ENCODE results near the gene CCDC198. TPM values are rescaled to one million over a fixed set of nuclear protein-coding genes. Genes with fewer than 3 reads are reported as not detected.

The CCDC198 gene, protein sequence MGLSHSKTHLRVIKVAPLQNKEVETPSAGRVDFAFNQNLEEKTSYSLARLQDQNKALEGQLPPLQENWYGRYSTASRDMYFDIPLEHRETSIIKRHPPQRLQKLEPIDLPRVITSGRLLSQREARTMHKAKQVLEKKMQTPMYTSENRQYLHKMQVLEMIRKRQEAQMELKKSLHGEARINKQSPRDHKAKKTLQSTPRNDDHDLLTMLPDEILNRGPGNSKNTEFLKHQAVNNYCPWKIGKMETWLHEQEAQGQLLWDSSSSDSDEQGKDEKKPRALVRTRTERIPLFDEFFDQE
- polyA plus RNA-seq (ENCODE audit: insufficient read depth in 1 of 5, insufficient read length in 5 of 5, low replicate concordance in 1 of 5) = 10 to 100 TPM; 32.6 to 78.3 (median 48.7) TPM
- long read RNA-seq, donor 1, partial matches to known transcripts = 7 of 8 reads
- long read RNA-seq, donor 1, other reads (novel, unspliced or antisense) = 0 of 8 reads
- long read RNA-seq, donor 2, partial matches to known transcripts = 0 of 1 reads
- long read RNA-seq, donor 2, other reads (novel, unspliced or antisense) = 0 of 1 reads
- long read RNA-seq, donor 3 = 0 reads
- long read RNA-seq, donor 4, partial matches to known transcripts = 8 of 8 reads
- long read RNA-seq, donor 4, other reads (novel, unspliced or antisense) = 0 of 8 reads
- long read RNA-seq, donor 5 = 0 reads
- long read RNA-seq, donor 6, partial matches to known transcripts = 0 of 3 reads
- long read RNA-seq, donor 6, other reads (novel, unspliced or antisense) = 0 of 3 reads
- long read RNA-seq, donor 7, partial matches to known transcripts = 0 of 1 reads
- long read RNA-seq, donor 7, other reads (novel, unspliced or antisense) = 0 of 1 reads
- long read RNA-seq, donor 8 = 0 reads

DNA sequence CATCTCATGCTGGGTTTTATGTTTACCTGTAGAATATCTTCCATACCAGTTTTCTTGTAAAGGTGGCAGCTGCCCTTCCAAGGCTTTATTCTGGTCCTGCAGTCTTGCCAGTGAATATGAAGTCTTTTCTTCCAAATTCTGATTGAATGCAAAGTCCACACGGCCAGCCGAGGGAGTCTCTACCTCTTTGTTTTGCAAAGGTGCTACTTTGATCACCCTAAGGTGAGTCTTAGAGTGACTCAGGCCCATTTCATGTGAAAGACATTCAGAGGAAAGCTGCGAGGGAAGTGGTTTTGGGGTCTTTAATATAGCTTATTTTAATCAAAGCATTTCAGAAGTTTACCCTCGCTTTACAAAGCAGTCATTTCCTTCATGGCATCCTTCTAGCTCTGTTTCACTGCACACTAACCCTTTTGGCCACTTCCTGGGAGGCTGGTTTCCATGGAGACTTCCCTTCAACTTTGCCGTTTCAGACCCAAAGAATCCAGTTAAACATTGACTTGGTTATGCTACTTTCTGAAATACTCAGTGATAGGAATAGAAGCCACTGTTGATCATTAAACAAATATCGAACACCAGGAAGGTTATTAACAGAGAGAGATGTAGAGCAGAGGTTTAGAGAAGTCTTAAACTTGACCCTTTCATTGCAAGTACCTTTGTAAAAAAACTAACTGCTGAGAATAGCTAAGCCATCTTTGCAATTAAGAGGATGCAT, at the start of gene CCDC198:
CCDC198 (minus strand) TSS at position 391 of the 715 bp plus-strand sequence; CDS start at position 249, 142 bp downstream.
- DNase-seq = no peak

DNA sequence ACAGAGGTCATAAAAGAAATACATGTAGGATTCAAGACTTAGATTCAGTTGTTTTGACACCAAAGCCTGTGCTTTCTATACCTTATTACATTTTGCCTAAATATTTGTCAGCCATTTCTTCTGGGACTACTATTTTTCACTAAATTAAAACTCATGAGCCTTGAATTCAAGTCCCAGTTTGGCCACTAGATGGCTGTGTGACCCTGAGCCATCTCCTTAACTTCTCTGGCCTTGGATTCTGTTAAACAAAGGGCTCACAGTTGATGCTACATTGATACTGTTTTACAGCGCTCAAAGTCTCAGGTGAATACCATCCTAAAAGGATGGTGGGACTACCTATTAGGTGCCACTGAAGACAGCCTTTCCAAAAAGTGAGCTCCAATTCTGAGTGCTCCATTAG, 39.6 kb upstream of the CCDC198 start:
- DNase-seq = no peak

DNA sequence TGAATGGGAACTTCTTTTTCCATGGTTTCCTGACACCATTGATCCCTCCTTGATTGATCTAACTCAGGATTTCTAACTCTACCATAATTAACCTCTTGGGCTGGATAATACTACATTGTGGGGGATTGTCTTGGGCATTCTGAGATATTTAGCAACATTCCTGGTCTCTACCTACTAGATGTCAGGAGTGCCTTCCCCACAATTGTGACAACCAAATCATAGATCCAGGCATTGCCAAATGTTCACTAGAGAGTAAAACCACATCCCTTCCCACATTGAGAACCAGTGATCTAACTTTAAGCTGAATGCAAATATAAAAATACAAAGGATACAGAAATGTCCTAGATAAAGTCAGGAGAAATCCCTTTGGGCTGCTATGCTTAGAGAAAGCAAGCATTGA, 36.9 kb upstream of the CCDC198 start:
- DNase-seq = no peak

DNA sequence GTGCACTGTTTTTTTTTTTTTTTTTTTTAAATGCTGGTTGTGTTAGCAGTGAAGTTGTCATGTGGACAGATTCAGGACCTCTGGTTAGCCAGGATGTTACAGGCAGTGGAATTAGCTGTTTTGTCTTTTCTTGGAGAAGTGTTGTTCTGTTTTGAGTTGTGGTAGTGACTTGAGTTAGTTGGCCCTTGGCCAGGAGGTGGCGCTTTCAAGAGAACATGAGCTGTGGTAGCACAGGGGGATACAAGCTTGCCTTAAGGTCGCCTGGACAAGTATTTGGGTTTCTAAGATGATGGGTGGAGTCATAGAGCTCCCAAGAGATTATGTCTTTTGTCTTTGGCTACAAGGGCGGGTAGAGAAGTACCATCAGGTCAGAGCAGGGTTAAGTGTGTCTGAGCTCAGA, 33.3 kb upstream of the CCDC198 start:
- DNase-seq = no peak

DNA sequence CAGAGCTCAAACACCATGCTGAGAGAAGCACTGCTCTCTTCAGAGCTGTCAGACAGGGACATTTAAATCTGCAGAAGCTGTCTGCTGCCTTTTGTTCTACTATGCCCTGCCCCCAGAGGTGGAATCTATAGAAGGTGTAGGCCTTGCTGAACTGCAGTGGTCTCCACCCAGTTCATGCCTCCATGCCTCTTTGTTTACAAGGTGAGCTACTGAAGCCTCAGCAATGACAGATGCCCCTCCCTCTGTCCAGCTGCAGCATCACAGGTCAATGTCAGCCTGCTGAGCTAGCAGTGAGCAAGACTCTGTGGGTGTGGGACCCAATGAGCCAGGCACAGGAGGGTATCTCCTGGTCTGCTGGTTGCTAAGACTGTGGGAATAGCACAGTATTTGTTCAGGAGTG, 25.4 kb upstream of the CCDC198 start:
- no peak for DNase-seq

DNA sequence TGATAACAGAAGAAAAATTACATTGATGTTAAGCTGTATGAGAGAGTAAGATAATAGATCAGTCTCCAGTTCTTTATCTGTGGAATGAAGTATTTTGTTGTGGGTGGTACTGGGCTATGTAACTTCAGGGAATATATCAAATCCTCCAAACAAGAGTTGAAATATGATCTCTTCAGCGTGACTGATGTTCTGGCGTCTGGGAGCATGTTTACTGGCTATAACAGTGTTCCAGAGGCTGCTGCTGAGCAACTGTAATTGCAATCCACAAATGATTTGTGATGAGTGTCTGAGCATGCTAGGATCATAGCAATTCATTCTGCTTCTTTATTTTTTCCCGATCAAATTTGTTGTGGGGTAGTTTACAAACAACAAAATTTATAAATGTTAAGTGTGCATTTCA, 18.6 kb upstream of the CCDC198 start:
- no peak for DNase-seq

DNA sequence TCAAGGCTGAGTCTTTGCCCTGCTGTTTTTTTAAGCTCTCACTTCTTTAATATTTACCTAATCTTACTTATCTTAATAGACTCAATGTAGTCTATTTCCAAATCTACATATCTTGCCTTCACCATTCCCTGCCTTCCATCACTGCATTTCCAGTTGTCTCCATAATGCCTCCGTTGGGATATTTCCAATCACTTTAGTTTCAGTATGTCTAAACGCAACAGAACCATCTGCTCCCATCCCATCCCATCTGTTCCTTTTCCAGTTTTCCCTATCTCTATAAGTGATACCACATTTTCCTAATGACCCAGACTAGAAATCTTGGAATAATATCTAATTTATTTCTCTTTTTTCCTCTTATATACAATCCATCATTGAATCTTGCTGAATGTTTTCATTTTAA, 15.1 kb upstream of the CCDC198 start:
- no peak for DNase-seq

DNA sequence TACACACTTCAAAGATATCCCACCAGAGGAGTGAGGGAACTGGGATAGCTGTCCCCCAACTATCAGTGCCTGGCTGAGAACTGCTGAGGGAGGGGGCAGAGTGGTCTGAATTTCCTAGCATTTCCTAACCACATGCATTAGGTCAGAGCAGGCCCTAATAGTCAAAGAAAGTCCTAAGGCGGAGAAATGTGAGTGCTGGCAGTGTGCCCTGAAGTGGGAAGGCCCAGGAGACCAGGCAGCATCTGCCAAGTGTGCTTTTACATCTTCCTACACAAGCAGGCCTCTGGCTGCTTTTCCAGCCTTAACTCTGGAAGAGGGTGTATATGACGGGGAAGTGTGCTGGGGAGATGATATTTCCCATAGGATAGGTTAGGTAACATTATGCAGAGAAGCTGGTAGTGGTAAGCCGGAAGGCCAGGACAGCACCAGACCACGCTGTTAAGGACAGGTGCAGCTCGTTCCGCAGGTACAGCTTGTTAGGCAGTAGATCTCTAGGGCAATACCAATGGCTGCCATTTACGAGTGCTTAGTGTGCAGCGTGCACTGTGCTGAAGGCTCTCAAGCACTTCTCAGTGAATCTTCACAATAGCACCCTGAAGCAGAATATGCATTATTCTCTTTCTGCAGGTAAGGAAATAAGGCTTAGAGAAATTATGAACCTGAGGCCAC, 9.1 kb upstream of the CCDC198 start:
- peak; percentile 31 to 33 for DNase-seq

DNA sequence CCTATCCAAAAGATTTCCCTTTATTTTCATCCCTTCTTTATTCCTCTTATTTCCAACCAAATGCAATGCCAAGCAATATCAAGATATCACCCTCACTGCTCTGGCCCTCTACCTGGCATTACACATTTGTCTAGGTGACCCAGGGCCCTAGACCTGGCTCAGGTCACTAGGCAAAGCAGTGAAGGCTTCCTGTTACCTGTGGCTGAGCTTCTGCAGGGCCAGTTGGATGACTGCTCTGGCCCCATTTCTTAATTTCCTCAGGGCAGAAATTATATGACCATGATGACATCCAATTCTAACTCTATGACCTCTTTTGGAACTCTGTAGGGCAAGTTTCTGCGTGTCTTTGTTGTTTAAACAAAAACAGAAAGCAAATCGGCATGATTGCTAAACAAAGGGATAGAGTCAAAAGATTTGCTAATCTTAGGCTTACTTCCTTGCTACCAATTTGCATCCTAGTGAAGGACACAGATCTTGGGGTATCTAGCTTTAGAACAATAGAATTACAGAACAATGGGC, 7.4 kb upstream of the CCDC198 start:
- no peak for DNase-seq

DNA sequence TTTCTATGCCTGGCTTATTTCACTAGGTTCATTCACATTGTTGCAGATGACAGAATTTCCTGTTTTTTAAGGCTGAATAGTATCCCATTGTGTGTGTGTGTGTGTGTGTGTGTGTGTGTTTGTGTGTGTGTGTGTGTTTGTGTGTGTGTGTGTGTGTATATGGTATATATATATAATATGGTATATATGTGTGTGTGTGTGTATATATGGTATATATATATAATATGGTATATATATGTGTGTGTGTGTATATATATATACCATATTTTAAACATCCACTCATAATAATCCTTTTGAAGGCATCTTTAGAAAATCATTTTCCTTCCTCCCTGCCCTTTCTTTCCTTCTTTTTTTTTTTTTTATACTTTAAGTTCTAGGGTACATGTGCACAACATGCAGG, 5.0 kb upstream of the CCDC198 start:
- no peak for DNase-seq

DNA sequence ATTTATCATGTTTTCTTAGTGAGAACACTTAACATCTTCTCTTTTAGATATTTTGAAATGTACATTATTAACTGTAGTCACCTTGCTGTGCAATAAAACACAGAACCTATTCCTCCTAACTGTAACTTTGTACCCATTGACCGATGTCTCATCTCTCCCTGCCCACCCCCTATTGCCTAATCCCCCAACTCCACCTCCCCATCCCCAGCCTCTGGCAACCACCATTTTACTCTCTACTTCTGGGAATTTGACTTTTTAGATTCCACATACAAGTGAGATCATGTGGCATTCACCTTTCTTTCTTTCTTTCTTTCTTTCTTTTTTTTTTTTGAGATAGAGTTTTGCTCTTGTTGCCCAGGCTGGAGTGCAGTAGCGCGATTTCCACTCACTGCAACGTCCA, 4.4 kb upstream of the CCDC198 start:
- DNase-seq = no peak

DNA sequence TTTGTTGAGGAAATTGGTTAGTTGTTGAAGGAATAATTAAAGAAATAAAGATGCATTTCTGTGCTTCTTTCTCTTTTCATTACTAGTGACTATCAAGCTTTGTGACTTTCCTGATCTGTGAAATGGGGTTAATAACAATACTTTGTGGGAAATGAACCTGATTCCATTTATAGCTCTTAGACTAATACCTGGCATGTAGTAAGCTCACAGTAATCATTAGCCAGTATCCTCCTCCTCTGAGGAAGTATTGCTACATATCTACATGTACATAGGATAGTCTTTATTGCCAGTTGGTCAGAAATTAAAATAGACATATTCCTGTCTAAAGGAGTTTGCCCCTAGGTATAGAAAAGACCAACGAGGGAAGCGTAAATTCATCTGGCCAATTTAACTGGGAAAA, 1.8 kb upstream of the CCDC198 start:
- DNase-seq = no peak

DNA sequence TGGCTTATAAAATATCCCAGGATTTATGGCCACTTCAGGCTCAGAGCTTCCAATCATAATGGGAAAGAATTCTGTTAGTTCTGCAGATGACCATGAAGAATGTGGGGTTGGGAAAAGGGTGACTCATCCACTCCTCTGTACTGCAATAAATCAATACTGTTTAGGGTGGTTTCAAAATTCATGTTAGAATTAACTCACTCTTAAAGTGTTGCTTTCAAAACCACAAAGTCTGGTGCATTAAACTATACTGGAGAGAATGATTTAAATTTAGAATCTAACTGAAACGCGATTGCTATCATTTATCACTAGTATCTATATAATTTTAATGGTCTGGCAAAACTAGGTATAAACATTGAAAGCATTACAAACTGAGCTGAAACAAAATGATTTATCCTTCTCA, 798 bp downstream of the CCDC198 start:
- no peak for DNase-seq

DNA sequence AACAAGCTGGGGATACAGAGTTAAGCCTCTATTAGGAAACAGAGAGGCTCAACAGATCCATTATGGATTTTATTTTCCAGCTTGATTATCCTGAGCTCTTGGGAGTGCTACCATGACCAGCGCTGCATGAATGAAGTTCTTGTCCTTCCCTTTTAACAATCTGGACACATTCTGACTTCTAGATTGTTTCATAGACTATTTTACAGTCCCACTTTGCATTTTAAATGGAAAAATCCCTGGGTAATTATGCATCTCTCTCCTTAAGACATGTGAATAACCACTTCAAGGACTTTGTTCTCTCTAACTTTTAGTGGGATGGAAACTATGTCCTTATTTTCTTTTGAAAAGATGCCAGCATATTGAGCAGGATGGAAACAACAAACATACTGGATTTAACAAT, 2.0 kb downstream of the CCDC198 start:
- DNase-seq = no peak

DNA sequence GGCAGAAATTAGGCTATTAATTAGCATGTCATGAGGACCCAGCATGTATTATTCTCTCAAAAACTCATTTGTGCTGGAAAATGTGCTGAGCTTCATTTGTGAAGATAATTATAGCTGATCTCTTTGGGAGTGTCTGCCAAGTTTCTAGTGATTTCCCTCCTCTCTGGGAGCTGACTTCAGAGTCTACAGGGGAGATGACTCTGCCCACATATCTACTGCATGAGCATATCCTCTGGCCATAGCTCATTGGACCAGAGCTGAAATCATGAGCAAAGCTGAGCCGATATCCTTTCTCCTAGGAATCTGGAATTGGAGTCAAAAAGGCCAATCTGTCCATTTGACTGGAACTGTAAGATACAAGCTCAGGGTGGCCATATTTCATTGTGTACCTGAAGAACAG, 5.9 kb downstream of the CCDC198 start:
- DNase-seq = no peak

DNA sequence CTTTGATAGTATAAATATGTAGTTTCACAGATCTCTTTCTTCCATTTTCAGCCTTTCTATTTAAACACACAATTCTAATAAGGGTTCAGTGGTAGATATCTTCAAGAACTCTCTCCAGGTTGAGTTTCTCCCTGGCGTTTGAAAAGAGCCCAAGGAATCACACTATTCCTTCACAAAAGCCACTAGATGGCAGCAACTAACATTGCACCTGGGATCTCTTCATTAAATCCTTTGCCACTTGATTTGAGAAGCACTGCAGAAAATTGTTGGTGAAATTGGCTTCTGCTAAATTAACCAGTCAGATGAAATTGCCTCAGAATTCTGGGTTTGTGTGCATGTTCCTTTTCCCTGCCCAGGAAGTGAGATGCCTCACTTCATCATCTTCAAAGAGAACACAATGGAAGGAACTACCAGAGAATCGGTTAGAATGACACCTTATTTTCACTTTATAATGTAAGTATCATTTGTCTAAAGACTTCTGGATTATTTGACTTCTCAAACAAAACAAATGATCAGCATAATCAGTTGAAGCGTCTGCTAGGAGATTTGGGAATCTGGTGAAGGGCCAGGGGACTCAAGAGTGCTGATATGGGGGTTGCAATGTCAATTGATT, 6.8 kb downstream of the CCDC198 start:
- peak in 1 of 2 donors; percentile 20 for DNase-seq

DNA sequence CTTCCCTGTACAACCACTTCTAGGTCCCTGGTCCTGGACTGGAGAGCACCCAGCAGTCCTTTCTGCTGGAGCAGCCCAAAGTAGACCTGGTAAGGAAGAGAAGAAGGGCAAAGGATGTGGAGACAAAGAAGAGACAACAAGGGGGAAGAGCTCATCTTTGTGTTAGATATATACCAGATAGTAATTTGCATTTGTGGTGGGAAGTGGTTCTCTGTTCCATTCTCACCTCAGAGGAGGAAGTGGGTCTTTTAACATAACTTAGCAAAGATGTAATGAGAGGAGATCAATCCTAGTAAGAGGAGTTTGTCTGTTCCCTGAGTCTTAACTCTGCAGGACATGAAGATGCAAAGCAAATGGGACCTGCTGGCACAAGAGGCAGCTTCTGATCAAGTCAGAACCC, 8.0 kb downstream of the CCDC198 start:
- DNase-seq = no peak

DNA sequence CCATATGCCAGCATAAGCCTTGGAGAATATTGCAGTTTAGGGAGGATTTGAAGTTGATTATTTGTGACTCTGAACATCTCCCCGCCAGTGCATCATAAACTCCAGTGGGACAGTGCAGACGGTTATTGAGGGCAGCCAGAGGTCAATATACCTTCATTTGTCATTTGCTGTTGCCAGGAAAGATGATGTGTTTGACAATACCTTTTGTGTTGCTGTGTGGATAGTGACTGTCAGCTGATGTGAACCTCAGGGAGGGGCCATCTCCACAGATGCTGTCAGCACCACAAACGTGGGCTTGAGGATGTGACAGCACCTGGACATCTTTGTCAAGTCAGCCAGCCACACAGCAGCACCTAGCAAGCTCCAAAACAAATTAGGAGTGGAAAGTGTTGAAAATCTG, 11.5 kb downstream of the CCDC198 start:
- no peak for DNase-seq

DNA sequence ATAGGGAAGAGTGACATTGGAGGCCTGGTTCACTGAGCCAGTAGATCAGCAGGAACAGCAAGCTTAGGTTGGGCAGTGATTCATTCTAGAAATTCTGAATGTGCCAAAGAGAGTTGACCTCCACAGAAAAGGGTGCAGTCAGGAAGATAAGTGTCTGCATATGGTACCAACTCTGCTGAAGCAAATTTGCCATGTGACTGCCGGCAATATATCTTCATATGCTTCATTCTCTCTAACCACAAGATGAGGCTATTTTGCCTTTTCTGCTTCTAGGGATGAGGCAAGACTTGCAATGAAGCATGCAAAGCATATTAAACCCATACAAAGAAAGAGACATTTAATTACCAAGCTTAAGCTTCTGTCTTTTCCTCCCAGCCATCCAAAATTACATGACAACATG, 13.6 kb downstream of the CCDC198 start:
- DNase-seq = no peak

DNA sequence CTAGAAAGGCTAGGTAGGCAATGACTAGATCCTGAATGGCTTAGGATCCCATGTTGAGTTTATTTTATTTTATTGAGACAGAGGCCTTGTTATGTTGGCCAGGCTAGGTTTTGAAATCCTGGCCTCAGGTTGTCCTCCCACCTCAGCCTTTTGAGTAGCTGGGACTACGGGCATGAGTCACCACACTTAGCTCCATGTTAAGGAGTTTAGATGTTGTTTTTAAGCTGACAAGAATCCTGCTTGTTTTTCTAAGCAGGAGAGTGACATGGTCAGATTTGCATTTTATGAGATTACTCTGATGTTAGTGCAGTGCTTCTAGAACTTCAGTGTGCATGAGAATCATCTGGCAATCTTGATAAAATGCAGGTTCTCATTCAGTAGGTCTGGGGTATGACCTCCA, 14.5 kb downstream of the CCDC198 start:
- no peak for DNase-seq

DNA sequence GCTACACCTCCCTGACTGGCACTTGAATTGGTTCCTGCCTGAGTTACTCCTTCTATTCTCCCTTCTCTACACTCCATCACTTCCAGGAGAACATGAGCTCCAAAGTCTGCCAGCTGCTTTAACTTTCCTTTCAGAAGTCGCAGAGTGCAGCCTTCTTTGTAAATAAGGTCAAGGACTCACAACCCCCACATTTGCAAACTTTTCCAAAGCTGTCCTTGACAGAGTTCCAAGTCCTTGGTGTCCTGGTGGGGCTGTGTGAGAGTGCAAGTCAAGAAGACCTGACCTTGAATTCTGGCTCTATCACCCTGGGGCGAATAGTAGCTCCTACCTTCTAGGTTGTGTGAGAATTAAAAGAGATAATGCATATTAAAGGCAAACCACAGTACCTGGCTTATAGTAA, 15.6 kb downstream of the CCDC198 start:
- DNase-seq = no peak
